HCT116 (cell line): ENCODE measurements around the gene ITGA11.

Source experiments
- CEBPB ChIP-seq: IDR thresholded peaks from 2 replicates; pipeline ENCODE4 v1.6.1; 2012; ENCODE audit warnings: low read depth
- EGR1 ChIP-seq: IDR thresholded peaks from 2 replicates; pipeline ENCODE4 v1.6.1; 2012; ENCODE audit warnings: low read depth
- EZH2 ChIP-seq: fragments of 200-600 bp; sonication (generic); IDR thresholded peaks from 2 replicates; pipeline ENCODE4 v1.6.1; 2017; ENCODE audit warnings: antibody characterized with exemption, mixed run types
- JUND ChIP-seq: IDR thresholded peaks from 2 replicates; pipeline ENCODE4 v1.6.1; 2012
- POLR2A ChIP-seq: IDR thresholded peaks from 2 replicates; pipeline ENCODE4 v1.7.0; 2011; ENCODE audit warnings: borderline replicate concordance; ENCODE audit not compliant: insufficient read depth, insufficient read length; ENCODE audit errors: extremely low read depth
- POLR2AphosphoS5 ChIP-seq: IDR thresholded peaks from 2 replicates; pipeline ENCODE4 v1.6.1; 2011; ENCODE audit warnings: mild to moderate bottlenecking, low read depth, low read length, moderate library complexity
- SIN3A ChIP-seq: IDR thresholded peaks from 2 replicates; pipeline ENCODE4 v1.6.1; 2012; ENCODE audit warnings: low read depth
- SP1 ChIP-seq: IDR thresholded peaks from 2 replicates; pipeline ENCODE4 v1.6.1; 2012; ENCODE audit warnings: low read depth
- TCF7L2 ChIP-seq: IDR thresholded peaks from 2 replicates; pipeline ENCODE4 v1.7.0; 2011; ENCODE audit warnings: borderline replicate concordance, inconsistent platforms; ENCODE audit not compliant: insufficient read depth, insufficient read length; ENCODE audit errors: extremely low read depth
- YY1 ChIP-seq: IDR thresholded peaks from 2 replicates; pipeline ENCODE4 v1.6.1; 2011; ENCODE audit warnings: low read length, low read depth, moderate library complexity, mild to moderate bottlenecking; ENCODE audit not compliant: insufficient replicate concordance; ENCODE audit errors: extremely low read depth
- ZFX ChIP-seq: fragments of 450-650 bp; IDR thresholded peaks from 2 replicates; pipeline ENCODE4 v1.6.1; 2017
- TF ChIP-seq, protein P1 (sequence below), 3 experiments: fragments of 200-600 bp in 1 of 3; sonication (generic) in 1 of 3; IDR thresholded peaks in 2 of 3; conservative IDR thresholded peaks in 1 of 3; 2 replicates each; pipeline ENCODE4 v1.5.1; 2012 to 2017; ENCODE audit warnings: low read depth in 2 of 3, low read length in 2 of 3, antibody characterized with exemption in 1 of 3, borderline replicate concordance in 1 of 3, control low read depth in 1 of 3, mild to moderate bottlenecking in 1 of 3, mixed read lengths in 1 of 3, mixed run types in 1 of 3, moderate library complexity in 1 of 3; ENCODE audit not compliant: insufficient read depth in 1 of 3
- TF ChIP-seq, protein P2 (sequence below): IDR thresholded peaks from 2 replicates; pipeline ENCODE4 v1.6.1; 2012

DNA sequence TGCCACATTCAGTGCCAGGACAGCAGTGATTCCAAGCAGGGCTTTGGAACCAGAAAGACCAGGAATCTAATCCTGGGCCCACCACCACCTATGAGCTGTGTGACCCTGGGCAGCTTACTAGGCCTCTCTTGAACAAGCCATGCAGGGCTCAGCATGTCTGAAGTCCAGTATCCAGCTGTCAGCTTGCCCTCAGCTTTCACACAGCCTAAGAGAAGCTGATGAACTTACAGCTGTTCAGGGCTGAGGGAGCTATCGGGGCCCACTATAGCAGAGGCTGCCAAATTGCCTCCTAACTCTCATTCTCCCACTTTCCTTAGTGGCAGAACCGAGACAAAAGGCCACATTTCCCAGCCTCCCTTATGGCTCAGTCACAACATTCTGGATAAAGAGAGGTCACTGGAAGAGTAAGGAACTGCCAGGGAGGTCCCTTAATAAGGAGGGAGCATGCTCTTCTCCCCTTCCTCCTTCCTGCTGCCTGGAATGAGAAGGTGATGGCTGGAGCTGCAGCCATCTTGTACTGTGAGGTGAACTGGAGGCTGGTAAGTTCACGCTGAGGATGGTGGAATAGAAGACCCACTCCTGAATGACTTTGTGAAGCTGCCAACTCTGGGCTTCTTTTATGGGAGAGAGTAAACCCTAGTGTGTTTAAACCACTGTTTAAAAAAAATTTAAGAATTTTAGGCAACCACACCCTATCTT is 120.0 kb downstream of the ITGA11 start:
- TF ChIP-seq ZFX (no peak), JUND (no peak), EZH2 (no peak), POLR2A (no peak), EGR1 (no peak), POLR2AphosphoS5 (no peak), SIN3A (no peak), YY1 (no peak), SP1 (no peak), TCF7L2 (no peak), CEBPB (no peak)
- TF ChIP-seq, protein P1, sequence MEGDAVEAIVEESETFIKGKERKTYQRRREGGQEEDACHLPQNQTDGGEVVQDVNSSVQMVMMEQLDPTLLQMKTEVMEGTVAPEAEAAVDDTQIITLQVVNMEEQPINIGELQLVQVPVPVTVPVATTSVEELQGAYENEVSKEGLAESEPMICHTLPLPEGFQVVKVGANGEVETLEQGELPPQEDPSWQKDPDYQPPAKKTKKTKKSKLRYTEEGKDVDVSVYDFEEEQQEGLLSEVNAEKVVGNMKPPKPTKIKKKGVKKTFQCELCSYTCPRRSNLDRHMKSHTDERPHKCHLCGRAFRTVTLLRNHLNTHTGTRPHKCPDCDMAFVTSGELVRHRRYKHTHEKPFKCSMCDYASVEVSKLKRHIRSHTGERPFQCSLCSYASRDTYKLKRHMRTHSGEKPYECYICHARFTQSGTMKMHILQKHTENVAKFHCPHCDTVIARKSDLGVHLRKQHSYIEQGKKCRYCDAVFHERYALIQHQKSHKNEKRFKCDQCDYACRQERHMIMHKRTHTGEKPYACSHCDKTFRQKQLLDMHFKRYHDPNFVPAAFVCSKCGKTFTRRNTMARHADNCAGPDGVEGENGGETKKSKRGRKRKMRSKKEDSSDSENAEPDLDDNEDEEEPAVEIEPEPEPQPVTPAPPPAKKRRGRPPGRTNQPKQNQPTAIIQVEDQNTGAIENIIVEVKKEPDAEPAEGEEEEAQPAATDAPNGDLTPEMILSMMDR (IDR thresholded peaks at IDR 0.05 in 2 of 3, conservative IDR thresholded peaks at IDR 0.05 in 1 of 3; ENCODE audit: borderline replicate concordance in 1 of 3, insufficient read depth in 1 of 3, low read depth in 2 of 3, low read length in 2 of 3), result no peak
- TF ChIP-seq, protein P2, sequence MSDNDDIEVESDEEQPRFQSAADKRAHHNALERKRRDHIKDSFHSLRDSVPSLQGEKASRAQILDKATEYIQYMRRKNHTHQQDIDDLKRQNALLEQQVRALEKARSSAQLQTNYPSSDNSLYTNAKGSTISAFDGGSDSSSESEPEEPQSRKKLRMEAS, result no peak
